ENCODE data around the gene IFFO2.

IFFO2 gene

DNA sequence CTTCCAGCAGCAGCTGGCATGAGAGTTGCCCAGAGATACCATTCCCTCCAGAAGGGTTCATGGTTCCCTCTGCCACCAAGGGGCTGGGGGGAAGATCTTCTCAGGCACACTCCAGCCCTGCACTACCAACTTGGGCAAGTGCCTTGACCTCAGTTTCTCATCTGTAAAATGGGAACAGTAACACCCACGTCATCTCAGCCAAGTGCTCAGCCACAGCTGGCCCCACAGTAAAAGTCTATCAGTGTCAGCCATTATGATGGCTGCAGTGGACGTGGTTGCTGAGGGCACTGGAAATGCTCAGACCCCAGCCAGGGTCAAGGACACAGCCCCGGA, 80.7 kb downstream of the IFFO2 start:
- no peak for TF ChIP-seq TAF1 (IDR thresholded peaks at IDR 0.05; ENCODE audit: borderline replicate concordance, insufficient read depth, low read length)
- TF ChIP-seq POLR2AphosphoS5 (IDR thresholded peaks at IDR 0.05; ENCODE audit: low read depth, low read length), result no peak
- TF ChIP-seq SIN3A (IDR thresholded peaks at IDR 0.05; ENCODE audit: borderline replicate concordance, insufficient read depth, low read length), result no peak
- no peak for TF ChIP-seq FOXP2 (optimal IDR thresholded peaks at IDR 0.05; ENCODE audit: borderline replicate concordance, extremely low read depth, extremely low read length, insufficient read depth)
- TF ChIP-seq, protein P1, sequence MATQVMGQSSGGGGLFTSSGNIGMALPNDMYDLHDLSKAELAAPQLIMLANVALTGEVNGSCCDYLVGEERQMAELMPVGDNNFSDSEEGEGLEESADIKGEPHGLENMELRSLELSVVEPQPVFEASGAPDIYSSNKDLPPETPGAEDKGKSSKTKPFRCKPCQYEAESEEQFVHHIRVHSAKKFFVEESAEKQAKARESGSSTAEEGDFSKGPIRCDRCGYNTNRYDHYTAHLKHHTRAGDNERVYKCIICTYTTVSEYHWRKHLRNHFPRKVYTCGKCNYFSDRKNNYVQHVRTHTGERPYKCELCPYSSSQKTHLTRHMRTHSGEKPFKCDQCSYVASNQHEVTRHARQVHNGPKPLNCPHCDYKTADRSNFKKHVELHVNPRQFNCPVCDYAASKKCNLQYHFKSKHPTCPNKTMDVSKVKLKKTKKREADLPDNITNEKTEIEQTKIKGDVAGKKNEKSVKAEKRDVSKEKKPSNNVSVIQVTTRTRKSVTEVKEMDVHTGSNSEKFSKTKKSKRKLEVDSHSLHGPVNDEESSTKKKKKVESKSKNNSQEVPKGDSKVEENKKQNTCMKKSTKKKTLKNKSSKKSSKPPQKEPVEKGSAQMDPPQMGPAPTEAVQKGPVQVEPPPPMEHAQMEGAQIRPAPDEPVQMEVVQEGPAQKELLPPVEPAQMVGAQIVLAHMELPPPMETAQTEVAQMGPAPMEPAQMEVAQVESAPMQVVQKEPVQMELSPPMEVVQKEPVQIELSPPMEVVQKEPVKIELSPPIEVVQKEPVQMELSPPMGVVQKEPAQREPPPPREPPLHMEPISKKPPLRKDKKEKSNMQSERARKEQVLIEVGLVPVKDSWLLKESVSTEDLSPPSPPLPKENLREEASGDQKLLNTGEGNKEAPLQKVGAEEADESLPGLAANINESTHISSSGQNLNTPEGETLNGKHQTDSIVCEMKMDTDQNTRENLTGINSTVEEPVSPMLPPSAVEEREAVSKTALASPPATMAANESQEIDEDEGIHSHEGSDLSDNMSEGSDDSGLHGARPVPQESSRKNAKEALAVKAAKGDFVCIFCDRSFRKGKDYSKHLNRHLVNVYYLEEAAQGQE (IDR thresholded peaks at IDR 0.05; ENCODE audit: insufficient read depth in 1 of 2, low read depth in 2 of 2, low read length in 2 of 2), result no peak

DNA sequence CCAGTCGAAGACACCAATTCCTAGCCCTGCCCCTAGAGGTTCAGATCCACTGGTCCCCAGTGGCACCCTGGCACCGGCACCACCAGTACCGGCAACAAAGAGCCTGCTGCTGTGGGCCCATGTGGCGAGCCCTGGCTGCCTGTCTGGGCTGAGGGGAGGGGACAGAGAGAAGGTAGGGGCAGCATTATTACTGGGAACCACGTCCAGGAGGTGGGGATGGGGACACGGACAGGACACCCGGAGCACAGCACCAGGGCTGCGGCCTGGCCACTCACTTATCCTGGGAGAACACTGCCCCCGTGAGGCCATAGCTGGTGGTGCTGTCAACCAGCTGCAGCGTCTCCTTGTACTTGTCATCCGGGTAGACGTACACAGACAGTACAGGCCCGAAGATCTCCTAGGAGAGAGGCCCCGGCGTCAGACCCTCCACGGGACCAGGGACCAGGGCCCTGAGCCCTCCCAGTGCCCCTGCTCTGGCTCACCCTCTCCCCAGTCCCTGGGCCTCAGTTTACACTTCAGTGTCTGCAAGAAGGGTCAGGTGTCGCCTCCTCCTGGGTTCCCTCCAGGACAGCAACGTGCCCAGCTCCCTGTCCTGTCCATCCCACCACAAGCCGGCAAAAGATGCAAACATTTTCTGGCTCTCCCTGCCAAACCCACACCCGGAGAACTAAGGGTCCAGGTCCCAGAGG, 81.2 kb downstream of the IFFO2 start:
- TF ChIP-seq TAF1 (IDR thresholded peaks at IDR 0.05; ENCODE audit: borderline replicate concordance, insufficient read depth, low read length), result no peak
- TF ChIP-seq, protein P1 (IDR thresholded peaks at IDR 0.05; ENCODE audit: insufficient read depth in 1 of 2, low read depth in 2 of 2, low read length in 2 of 2), result no peak
- no peak for TF ChIP-seq POLR2AphosphoS5 (IDR thresholded peaks at IDR 0.05; ENCODE audit: low read depth, low read length)

DNA sequence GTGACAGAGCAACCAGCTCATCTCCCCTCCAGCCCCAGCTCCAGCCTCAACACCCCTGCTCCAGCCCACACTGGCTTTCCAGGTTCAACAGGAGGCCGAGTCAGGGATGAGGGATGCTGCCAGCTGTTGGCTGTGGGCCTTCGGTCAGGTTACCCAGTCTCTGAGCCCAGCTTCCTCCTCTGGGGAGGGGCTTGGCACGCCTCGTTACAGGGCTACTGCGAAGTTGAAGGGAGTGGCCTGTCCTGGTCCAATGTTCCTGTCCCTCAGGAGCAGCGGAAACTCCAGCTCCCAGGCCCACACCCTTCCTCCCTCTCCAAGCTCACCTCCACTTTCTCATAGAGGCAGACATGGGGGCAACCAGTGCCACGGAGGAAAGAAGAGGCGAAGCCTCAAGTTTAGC, 81.9 kb downstream of the IFFO2 start:
- no peak for TF ChIP-seq POLR2AphosphoS5 (IDR thresholded peaks at IDR 0.05; ENCODE audit: low read depth, low read length)
- no peak for TF ChIP-seq SIN3A (IDR thresholded peaks at IDR 0.05; ENCODE audit: borderline replicate concordance, insufficient read depth, low read length)
- no peak for TF ChIP-seq FOXP2 (optimal IDR thresholded peaks at IDR 0.05; ENCODE audit: borderline replicate concordance, extremely low read depth, extremely low read length, insufficient read depth)
- TF ChIP-seq, protein P1 (IDR thresholded peaks at IDR 0.05; ENCODE audit: insufficient read depth in 1 of 2, low read depth in 2 of 2, low read length in 2 of 2), result no peak
- TF ChIP-seq TAF1 (IDR thresholded peaks at IDR 0.05; ENCODE audit: borderline replicate concordance, insufficient read depth, low read length), result no peak

DNA sequence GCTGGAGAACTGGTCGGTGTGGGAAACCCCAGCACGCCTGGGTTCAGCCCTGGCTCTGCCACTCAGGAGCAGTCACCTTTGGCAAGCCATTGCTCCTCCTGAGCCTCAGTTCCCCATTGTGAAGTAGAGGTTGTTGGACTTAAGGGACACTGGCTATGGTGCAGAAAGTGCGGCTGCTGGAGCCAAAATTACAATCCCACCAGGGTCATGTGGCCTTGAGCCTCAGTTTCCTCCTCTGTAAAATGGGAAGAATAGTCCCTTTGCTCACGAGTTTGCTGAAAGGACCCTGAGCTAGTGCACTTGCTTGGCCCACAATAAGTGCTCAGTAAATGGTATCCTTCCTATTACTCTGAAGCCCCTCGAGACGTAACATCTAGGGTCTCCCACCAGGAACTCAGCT, 82.4 kb downstream of the IFFO2 start:
- TF ChIP-seq, protein P1 (IDR thresholded peaks at IDR 0.05; ENCODE audit: insufficient read depth in 1 of 2, low read depth in 2 of 2, low read length in 2 of 2), result no peak
- TF ChIP-seq POLR2AphosphoS5 (IDR thresholded peaks at IDR 0.05; ENCODE audit: low read depth, low read length), result no peak
- no peak for TF ChIP-seq TAF1 (IDR thresholded peaks at IDR 0.05; ENCODE audit: borderline replicate concordance, insufficient read depth, low read length)
- TF ChIP-seq FOXP2 (optimal IDR thresholded peaks at IDR 0.05; ENCODE audit: borderline replicate concordance, extremely low read depth, extremely low read length, insufficient read depth), result no peak
- no peak for TF ChIP-seq SIN3A (IDR thresholded peaks at IDR 0.05; ENCODE audit: borderline replicate concordance, insufficient read depth, low read length)
